H1 (cell line): ENCODE data around the gene MAGED2. TPM values are rescaled to one million over a fixed set of nuclear protein-coding genes. Genes with fewer than 3 reads are reported as not detected.

Source experiments
- CTBP2 ChIP-seq: IDR thresholded peaks from 2 replicates; pipeline ENCODE4 v1.7.0; 2011; ENCODE audit warnings: borderline replicate concordance, mild to moderate bottlenecking, moderate library complexity, mixed read lengths, low read length; ENCODE audit not compliant: insufficient read depth, insufficient read length
- GTF2F1 ChIP-seq: IDR thresholded peaks from 2 replicates; pipeline ENCODE4 v1.6.1; 2012; ENCODE audit warnings: low read depth, low read length, improper control_type of control experiment, borderline replicate concordance
- HDAC2 ChIP-seq, 2 experiments: fragments of 300-600 bp in 1 of 2; sonication (generic) in 1 of 2; IDR thresholded peaks; 2 replicates each; pipeline ENCODE4 v1.6.1; 2011 to 2012; ENCODE audit warnings: low read depth in 2 of 2, low read length in 2 of 2, mild to moderate bottlenecking in 2 of 2, moderate library complexity in 2 of 2, borderline replicate concordance in 1 of 2, inconsistent platforms in 1 of 2
- KDM1A ChIP-seq: fragments of 200-600, 300-600 bp; sonication (generic); IDR thresholded peaks from 2 replicates; pipeline ENCODE4 v1.7.1; 2016; ENCODE audit warnings: mild to moderate bottlenecking, low read length, borderline replicate concordance
- RBBP5 ChIP-seq: IDR thresholded peaks from 2 replicates; pipeline ENCODE4 v1.7.1; 2012; ENCODE audit warnings: low read depth, mild to moderate bottlenecking, inconsistent platforms, low read length, moderate library complexity, borderline replicate concordance
- RNF2 ChIP-seq: fragments of 200-900, 300-1000 bp; sonication (generic); IDR thresholded peaks from 2 replicates; pipeline ENCODE4 v1.7.1; 2016; ENCODE audit warnings: borderline replicate concordance, low read depth, mild to moderate bottlenecking, antibody characterized with exemption, low read length; ENCODE audit not compliant: poor library complexity, severe bottlenecking; ENCODE audit errors: missing control alignments
- TEAD4 ChIP-seq: IDR thresholded peaks from 2 replicates; pipeline ENCODE4 v1.6.1; 2012; ENCODE audit warnings: low read depth, low read length, inconsistent platforms, mixed read lengths
- polyA plus RNA-seq, 7 experiments: library from polyadenylated mRNA; depleted of rRNA in 3 of 7; stranded (reverse) in 5 of 7; unstranded in 2 of 7; fragments of >200 nt in 5 of 7; fragments of 200-250 nt in 2 of 7; gene quantifications; 1 replicate in 5 of 7; 2 replicates in 1 of 7; 4 replicates in 1 of 7; pipeline versions ENCODE4 v1.2.1 to v1.2.3, GENCODE V29; 2011 to 2013; ENCODE audit warnings: missing spikeins in 2 of 7, mixed read lengths in 2 of 7
- total RNA-seq: library from RNA; stranded (reverse); fragmentation: NEBNext Ultra II Directional; extraction: Animal tissue kit (Norgen Biotek cat#: 25700); gene quantifications from 2 replicates; pipeline ENCODE4 v1.2.1, GENCODE V29; 2021
- TF ChIP-seq, protein P1 (sequence below): fragments of 300-600 bp; sonication (generic); IDR thresholded peaks from 2 replicates; pipeline ENCODE4 v1.7.1; 2012; ENCODE audit warnings: low read length, moderate library complexity, mild to moderate bottlenecking, inconsistent platforms; ENCODE audit not compliant: insufficient replicate concordance
- TF ChIP-seq, protein P2 (sequence below): IDR thresholded peaks from 2 replicates; pipeline ENCODE4 v1.6.1; 2012; ENCODE audit warnings: inconsistent platforms

Gene MAGED2
- total and polyA plus RNA-seq, 2 of the 8 experiments (the other 6 are each of a cell fraction or from before 2014, with no cell fraction given), result 83.3 to 120 TPM

DNA sequence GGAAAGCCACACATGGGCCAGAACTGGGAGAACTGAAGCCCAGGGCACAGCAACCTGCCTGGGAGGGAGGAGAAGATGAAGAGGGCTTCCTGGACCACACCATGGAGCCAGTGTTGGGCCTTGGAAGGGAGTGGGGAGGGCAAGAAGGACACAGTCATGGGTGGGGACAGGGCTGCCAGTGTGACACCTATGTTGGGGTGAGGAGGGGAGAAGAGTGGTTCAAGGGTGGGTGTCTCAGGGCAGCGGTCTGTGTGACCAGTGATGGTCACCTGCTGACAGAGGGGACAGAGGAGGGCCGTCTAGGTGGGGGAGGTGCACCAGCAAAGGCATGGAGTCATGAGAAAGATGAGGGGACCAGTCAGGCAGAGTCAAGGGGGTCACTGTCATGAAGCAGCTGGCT lies 13.8 kb downstream of the MAGED2 start (continued):
- no peak for TF ChIP-seq GTF2F1
- TF ChIP-seq RBBP5, result no peak
- TF ChIP-seq CTBP2, result no peak
- no peak for TF ChIP-seq HDAC2 (IDR thresholded peaks at IDR 0.05; ENCODE audit: borderline replicate concordance in 1 of 2, low read depth in 2 of 2, low read length in 2 of 2)
- no peak for TF ChIP-seq RNF2
- TF ChIP-seq, protein P1, sequence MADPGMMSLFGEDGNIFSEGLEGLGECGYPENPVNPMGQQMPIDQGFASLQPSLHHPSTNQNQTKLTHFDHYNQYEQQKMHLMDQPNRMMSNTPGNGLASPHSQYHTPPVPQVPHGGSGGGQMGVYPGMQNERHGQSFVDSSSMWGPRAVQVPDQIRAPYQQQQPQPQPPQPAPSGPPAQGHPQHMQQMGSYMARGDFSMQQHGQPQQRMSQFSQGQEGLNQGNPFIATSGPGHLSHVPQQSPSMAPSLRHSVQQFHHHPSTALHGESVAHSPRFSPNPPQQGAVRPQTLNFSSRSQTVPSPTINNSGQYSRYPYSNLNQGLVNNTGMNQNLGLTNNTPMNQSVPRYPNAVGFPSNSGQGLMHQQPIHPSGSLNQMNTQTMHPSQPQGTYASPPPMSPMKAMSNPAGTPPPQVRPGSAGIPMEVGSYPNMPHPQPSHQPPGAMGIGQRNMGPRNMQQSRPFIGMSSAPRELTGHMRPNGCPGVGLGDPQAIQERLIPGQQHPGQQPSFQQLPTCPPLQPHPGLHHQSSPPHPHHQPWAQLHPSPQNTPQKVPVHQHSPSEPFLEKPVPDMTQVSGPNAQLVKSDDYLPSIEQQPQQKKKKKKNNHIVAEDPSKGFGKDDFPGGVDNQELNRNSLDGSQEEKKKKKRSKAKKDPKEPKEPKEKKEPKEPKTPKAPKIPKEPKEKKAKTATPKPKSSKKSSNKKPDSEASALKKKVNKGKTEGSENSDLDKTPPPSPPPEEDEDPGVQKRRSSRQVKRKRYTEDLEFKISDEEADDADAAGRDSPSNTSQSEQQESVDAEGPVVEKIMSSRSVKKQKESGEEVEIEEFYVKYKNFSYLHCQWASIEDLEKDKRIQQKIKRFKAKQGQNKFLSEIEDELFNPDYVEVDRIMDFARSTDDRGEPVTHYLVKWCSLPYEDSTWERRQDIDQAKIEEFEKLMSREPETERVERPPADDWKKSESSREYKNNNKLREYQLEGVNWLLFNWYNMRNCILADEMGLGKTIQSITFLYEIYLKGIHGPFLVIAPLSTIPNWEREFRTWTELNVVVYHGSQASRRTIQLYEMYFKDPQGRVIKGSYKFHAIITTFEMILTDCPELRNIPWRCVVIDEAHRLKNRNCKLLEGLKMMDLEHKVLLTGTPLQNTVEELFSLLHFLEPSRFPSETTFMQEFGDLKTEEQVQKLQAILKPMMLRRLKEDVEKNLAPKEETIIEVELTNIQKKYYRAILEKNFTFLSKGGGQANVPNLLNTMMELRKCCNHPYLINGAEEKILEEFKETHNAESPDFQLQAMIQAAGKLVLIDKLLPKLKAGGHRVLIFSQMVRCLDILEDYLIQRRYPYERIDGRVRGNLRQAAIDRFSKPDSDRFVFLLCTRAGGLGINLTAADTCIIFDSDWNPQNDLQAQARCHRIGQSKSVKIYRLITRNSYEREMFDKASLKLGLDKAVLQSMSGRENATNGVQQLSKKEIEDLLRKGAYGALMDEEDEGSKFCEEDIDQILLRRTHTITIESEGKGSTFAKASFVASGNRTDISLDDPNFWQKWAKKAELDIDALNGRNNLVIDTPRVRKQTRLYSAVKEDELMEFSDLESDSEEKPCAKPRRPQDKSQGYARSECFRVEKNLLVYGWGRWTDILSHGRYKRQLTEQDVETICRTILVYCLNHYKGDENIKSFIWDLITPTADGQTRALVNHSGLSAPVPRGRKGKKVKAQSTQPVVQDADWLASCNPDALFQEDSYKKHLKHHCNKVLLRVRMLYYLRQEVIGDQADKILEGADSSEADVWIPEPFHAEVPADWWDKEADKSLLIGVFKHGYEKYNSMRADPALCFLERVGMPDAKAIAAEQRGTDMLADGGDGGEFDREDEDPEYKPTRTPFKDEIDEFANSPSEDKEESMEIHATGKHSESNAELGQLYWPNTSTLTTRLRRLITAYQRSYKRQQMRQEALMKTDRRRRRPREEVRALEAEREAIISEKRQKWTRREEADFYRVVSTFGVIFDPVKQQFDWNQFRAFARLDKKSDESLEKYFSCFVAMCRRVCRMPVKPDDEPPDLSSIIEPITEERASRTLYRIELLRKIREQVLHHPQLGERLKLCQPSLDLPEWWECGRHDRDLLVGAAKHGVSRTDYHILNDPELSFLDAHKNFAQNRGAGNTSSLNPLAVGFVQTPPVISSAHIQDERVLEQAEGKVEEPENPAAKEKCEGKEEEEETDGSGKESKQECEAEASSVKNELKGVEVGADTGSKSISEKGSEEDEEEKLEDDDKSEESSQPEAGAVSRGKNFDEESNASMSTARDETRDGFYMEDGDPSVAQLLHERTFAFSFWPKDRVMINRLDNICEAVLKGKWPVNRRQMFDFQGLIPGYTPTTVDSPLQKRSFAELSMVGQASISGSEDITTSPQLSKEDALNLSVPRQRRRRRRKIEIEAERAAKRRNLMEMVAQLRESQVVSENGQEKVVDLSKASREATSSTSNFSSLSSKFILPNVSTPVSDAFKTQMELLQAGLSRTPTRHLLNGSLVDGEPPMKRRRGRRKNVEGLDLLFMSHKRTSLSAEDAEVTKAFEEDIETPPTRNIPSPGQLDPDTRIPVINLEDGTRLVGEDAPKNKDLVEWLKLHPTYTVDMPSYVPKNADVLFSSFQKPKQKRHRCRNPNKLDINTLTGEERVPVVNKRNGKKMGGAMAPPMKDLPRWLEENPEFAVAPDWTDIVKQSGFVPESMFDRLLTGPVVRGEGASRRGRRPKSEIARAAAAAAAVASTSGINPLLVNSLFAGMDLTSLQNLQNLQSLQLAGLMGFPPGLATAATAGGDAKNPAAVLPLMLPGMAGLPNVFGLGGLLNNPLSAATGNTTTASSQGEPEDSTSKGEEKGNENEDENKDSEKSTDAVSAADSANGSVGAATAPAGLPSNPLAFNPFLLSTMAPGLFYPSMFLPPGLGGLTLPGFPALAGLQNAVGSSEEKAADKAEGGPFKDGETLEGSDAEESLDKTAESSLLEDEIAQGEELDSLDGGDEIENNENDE, result no peak
- TF ChIP-seq, protein P2, sequence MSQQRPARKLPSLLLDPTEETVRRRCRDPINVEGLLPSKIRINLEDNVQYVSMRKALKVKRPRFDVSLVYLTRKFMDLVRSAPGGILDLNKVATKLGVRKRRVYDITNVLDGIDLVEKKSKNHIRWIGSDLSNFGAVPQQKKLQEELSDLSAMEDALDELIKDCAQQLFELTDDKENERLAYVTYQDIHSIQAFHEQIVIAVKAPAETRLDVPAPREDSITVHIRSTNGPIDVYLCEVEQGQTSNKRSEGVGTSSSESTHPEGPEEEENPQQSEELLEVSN, result no peak
- no peak for TF ChIP-seq KDM1A
- TF ChIP-seq TEAD4, result no peak
